ENCODE data around the gene BMPER.
A peak's percentile ranks its signal among the peaks of the same experiment; 100 is the strongest.
"Not testable (repeated sequence)": the region's sequence is repeated elsewhere in the genome, so short reads cannot be mapped to it uniquely, and the experiment has no call there.

BMPER gene

DNA sequence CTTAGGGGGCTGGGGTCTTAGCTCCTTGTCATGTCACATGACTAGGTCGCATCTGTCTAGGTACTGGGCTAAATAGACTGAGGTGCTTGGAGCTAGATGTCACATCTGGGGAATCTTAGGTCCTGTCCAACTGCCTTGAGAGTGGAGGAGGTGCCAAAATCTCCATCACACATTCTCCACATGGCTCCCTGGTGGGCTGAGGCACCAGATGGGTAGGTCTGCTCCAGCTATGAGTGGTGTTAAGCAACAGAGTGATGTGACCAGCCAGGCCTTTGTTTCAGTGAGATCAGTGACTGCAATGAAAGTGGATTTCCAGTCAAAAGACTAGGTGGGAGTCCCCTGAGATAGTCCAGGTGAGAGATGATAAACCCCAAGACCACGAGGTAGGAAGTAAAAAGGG is 251.8 kb downstream of the BMPER start:
- TF ChIP-seq TAF1 (IDR thresholded peaks at IDR 0.05; ENCODE audit: borderline replicate concordance, low read depth, low read length) (no peak), POLR2A (IDR thresholded peaks at IDR 0.05; ENCODE audit: low read depth, low read length) (no peak), POLR2AphosphoS5 (IDR thresholded peaks at IDR 0.05; ENCODE audit: low read depth, low read length) (no peak)
- FAIRE-seq (no peak), DNase-seq (ENCODE audit: insufficient read length) (no peak)

GRCh38 chr7:34158368-34159153 is 253.2 kb downstream of the BMPER start:
- no peak for DNase-seq (ENCODE audit: insufficient read length)
- no peak for FAIRE-seq
- TF ChIP-seq POLR2A (IDR thresholded peaks at IDR 0.05; ENCODE audit: low read depth, low read length) (no peak), TAF1 (IDR thresholded peaks at IDR 0.05; ENCODE audit: borderline replicate concordance, low read depth, low read length) (no peak), POLR2AphosphoS5 (IDR thresholded peaks at IDR 0.05; ENCODE audit: low read depth, low read length) (no peak)

- FAIRE-seq (no peak), DNase-seq (ENCODE audit: insufficient read length) (no peak)
- no peak for TF ChIP-seq POLR2A (IDR thresholded peaks at IDR 0.05; ENCODE audit: low read depth, low read length)
- no peak for TF ChIP-seq POLR2AphosphoS5 (IDR thresholded peaks at IDR 0.05; ENCODE audit: low read depth, low read length)
- no peak for TF ChIP-seq TAF1 (IDR thresholded peaks at IDR 0.05; ENCODE audit: borderline replicate concordance, low read depth, low read length)
Measured at GRCh38 chr7:34160261-34160752, 255.0 kb downstream of the BMPER start.

DNA sequence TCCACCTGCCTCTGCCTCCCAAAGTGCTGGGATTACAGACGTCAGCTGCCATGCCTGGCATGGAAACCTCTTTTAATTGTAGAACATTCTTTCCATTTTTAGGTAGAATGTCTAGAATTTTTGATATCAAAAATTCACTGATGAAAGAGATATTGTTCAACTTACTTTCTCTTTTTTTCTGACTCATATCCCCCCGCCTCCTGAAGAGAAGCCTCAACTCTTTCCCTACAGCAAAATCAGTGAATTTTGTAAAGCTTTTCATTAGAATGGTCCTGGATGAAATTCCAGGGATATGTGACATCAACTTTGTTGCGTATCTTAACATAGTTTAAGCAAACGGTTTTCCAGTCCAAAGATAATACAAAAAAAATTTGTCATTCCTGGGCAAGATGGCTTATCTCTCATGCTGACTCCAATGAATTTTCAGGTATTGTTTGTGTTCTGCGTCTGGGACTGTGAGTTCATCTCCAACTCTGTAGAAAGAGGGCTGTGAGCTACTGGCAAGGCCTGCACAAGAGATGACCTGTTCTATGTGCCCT is 256.8 kb downstream of the BMPER start:
- TF ChIP-seq POLR2A (IDR thresholded peaks at IDR 0.05; ENCODE audit: low read depth, low read length) (no peak), TAF1 (IDR thresholded peaks at IDR 0.05; ENCODE audit: borderline replicate concordance, low read depth, low read length) (no peak), POLR2AphosphoS5 (IDR thresholded peaks at IDR 0.05; ENCODE audit: low read depth, low read length) (no peak)
- FAIRE-seq (no peak), DNase-seq (ENCODE audit: insufficient read length) (no peak)

DNA sequence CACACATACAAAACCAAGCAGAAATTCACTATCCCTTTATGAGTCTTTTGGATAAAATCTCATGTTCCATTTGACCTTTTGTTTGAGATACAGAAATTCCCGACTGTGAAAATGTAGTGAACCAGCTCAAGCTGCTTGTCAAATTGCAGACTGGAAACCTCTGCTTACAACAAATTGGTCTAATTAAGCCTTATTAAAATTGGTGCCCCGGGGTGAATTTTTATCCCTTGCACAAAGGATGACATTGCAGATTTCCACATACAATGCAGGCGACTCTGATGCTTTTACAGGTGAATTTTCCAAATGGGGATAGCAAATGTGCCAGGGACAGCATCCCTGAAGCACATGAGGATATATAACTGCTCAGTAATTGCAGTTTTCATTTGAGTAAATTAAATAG is 257.3 kb downstream of the BMPER start:
- DNase-seq (ENCODE audit: insufficient read length) (no peak), FAIRE-seq (no peak)
- no peak for TF ChIP-seq POLR2A (IDR thresholded peaks at IDR 0.05; ENCODE audit: low read depth, low read length)
- TF ChIP-seq POLR2AphosphoS5 (IDR thresholded peaks at IDR 0.05; ENCODE audit: low read depth, low read length), result no peak
- TF ChIP-seq TAF1 (IDR thresholded peaks at IDR 0.05; ENCODE audit: borderline replicate concordance, low read depth, low read length), result no peak

GRCh38 chr7:34163956-34164355 is 258.6 kb downstream of the BMPER start:
- TF ChIP-seq POLR2A (IDR thresholded peaks at IDR 0.05; ENCODE audit: low read depth, low read length), result no peak
- TF ChIP-seq POLR2AphosphoS5 (IDR thresholded peaks at IDR 0.05; ENCODE audit: low read depth, low read length), result no peak
- TF ChIP-seq TAF1 (IDR thresholded peaks at IDR 0.05; ENCODE audit: borderline replicate concordance, low read depth, low read length), result no peak
- no peak for FAIRE-seq
- DNase-seq (ENCODE audit: insufficient read length), result no peak

GRCh38 chr7:34165466-34165865 is 260.1 kb downstream of the BMPER start:
- FAIRE-seq (no peak), DNase-seq (ENCODE audit: insufficient read length) (no peak)
- no peak for TF ChIP-seq POLR2AphosphoS5 (IDR thresholded peaks at IDR 0.05; ENCODE audit: low read depth, low read length)
- no peak for TF ChIP-seq POLR2A (IDR thresholded peaks at IDR 0.05; ENCODE audit: low read depth, low read length)
- no peak for TF ChIP-seq TAF1 (IDR thresholded peaks at IDR 0.05; ENCODE audit: borderline replicate concordance, low read depth, low read length)

- no peak for DNase-seq (ENCODE audit: insufficient read length)
- TF ChIP-seq POLR2A (IDR thresholded peaks at IDR 0.05; ENCODE audit: low read depth, low read length) (no peak), POLR2AphosphoS5 (IDR thresholded peaks at IDR 0.05; ENCODE audit: low read depth, low read length) (no peak), TAF1 (IDR thresholded peaks at IDR 0.05; ENCODE audit: borderline replicate concordance, low read depth, low read length) (no peak)
- peak; percentile 30 for FAIRE-seq
Measured at GRCh38 chr7:34165927-34166550, 260.7 kb downstream of the BMPER start.

- FAIRE-seq, result no peak
- DNase-seq (ENCODE audit: insufficient read length), result no peak
- TF ChIP-seq POLR2AphosphoS5 (IDR thresholded peaks at IDR 0.05; ENCODE audit: low read depth, low read length) (no peak), POLR2A (IDR thresholded peaks at IDR 0.05; ENCODE audit: low read depth, low read length) (no peak), TAF1 (IDR thresholded peaks at IDR 0.05; ENCODE audit: borderline replicate concordance, low read depth, low read length) (no peak)
Measured at GRCh38 chr7:34168013-34168412, 262.7 kb downstream of the BMPER start.

GRCh38 chr7:34174688-34175616 is 269.6 kb downstream of the BMPER start:
- not testable (repeated sequence) for FAIRE-seq; DNase-seq (ENCODE audit: insufficient read length)

DNA sequence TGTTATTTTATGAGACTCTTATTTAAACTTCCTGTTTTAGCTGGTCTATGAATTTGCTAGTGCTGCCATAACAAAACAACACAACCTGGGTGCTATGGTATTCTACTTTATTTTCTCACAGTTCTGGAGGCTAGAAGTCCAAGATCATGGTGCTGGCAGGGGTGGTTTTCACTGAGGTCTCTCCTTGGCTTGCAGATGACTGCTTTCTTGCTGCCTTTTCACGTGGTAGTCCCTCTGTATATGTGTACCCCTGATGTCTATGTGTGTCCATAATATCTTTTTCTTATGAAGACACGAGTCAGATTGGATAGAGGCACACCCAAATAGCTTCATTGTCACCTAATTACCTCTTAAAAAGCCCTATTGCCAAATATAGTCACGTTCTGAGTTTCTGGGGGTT is 270.5 kb downstream of the BMPER start:
- DNase-seq (ENCODE audit: insufficient read length), result no peak
- TF ChIP-seq POLR2AphosphoS5 (IDR thresholded peaks at IDR 0.05; ENCODE audit: low read depth, low read length) (no peak), POLR2A (IDR thresholded peaks at IDR 0.05; ENCODE audit: low read depth, low read length) (no peak), TAF1 (IDR thresholded peaks at IDR 0.05; ENCODE audit: borderline replicate concordance, low read depth, low read length) (no peak)
- no peak for FAIRE-seq

All from GM12892 (cell line).